Measurements from ENCODE around the gene GJA1. TPM values are rescaled to one million over a fixed set of nuclear protein-coding genes. Genes with fewer than 3 reads are reported as not detected.
A peak's percentile ranks its signal among the peaks of the same experiment; 100 is the strongest.

GJA1 gene
- polyA plus RNA-seq, 1 of the 3 experiments (the other 2 are of a cell fraction), result 23.5 TPM

DNA sequence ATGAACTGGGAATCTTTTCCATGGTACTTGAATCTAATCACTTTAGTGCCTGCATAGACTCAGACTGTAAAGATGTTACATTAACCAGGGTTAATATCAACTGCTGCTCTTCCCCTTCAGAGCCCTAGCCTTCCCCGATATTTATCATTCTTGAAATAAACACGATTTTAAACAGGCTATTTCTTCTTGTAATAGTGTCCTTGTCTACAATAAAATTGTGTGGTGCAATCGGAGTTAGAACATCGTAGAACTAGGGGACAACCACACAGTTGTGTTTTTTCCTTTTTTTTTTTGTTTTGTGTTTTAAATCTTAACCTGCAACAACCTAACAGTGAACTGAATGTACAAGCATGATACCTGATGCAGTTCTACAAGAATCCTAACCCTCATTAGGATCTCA, 4.5 kb downstream of the GJA1 start (continued):
- TF ChIP-seq REST (IDR thresholded peaks at IDR 0.05; ENCODE audit: low read depth, low read length) (no peak), GABPA (IDR thresholded peaks at IDR 0.05; ENCODE audit: low read depth) (no peak), TEAD4 (IDR thresholded peaks at IDR 0.05; ENCODE audit: borderline replicate concordance, insufficient read depth) (no peak), IRF3 (IDR thresholded peaks at IDR 0.05; ENCODE audit: low read depth, low read length) (no peak), MAX (IDR thresholded peaks at IDR 0.05; ENCODE audit: low read depth) (no peak)
- TF ChIP-seq, protein P1, sequence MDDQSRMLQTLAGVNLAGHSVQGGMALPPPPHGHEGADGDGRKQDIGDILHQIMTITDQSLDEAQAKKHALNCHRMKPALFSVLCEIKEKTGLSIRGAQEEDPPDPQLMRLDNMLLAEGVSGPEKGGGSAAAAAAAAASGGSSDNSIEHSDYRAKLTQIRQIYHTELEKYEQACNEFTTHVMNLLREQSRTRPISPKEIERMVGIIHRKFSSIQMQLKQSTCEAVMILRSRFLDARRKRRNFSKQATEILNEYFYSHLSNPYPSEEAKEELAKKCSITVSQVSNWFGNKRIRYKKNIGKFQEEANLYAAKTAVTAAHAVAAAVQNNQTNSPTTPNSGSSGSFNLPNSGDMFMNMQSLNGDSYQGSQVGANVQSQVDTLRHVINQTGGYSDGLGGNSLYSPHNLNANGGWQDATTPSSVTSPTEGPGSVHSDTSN (IDR thresholded peaks at IDR 0.05), result no peak
- TF ChIP-seq, protein P2, sequence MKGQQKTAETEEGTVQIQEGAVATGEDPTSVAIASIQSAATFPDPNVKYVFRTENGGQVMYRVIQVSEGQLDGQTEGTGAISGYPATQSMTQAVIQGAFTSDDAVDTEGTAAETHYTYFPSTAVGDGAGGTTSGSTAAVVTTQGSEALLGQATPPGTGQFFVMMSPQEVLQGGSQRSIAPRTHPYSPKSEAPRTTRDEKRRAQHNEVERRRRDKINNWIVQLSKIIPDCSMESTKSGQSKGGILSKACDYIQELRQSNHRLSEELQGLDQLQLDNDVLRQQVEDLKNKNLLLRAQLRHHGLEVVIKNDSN (IDR thresholded peaks at IDR 0.05; ENCODE audit: borderline replicate concordance, low read depth), result no peak

DNA sequence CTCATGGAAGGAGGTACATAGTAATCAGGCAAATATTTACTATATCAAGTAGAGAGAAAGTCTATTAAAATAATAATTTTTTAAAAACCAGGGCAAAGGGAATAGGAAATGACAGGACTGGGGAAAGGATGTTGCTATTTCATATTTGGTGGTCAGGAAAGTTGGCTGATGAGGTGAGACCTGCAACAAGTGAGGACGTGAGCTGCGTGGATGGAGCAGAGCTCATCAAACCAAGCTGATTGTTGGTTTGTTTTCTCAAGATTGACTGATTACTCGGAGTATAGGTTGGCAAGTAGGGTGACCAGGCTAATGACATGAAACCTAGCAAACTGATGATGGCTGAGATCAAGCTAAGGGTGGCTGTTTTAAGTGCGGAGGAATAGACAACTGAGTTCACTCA, 6.0 kb downstream of the GJA1 start:
- H2AFZ ChIP-seq (ENCODE audit: low read depth), result no peak overlapping the region
- H4K20me1 ChIP-seq (ENCODE audit: insufficient read depth), result peaks cover 21% of the 10 kb centered on the region
- no peak overlapping the region for H3K9ac ChIP-seq
- H3K9me3 ChIP-seq, result no peaks in the 10 kb centered on the region
- H3K4me2 ChIP-seq, result peak overlapping the region; percentile 56
- H3K4me1 ChIP-seq (ENCODE audit: control insufficient read depth in 1 of 2, insufficient read depth in 2 of 2, low read depth in 1 of 2, low read length in 1 of 2), result peaks cover 4 to 38% of the 10 kb centered on the region in 2 experiments
- peaks cover 8% of the 10 kb centered on the region for H3F3A ChIP-seq (replicated peaks; ENCODE audit: insufficient read depth)
- peaks cover 100% of the 10 kb centered on the region for H3K79me2 ChIP-seq (ENCODE audit: insufficient read depth)
- no peak overlapping the region; a peak in 1 of 4 replicates for H3K4me3 ChIP-seq (ENCODE audit: low read depth in 2 of 2, low read length in 1 of 2)
- CTCF ChIA-PET, result interaction anchor here (1.1 kb wide), 1 partner anchor 22 kb away, joined by 3 read pairs; no protein-coding TSS in a partner anchor
- no peak for DNase-seq
- peaks cover 0 to 8% of the 10 kb centered on the region in 2 experiments for H3K36me3 ChIP-seq (replicated peaks in 1 of 2; ENCODE audit: control insufficient read depth in 1 of 2, insufficient read depth in 2 of 2, low read length in 1 of 2)
- POLR2A ChIA-PET, result no interaction called here
- H3K9me2 ChIP-seq, result no peaks in the 10 kb centered on the region
- H3K27me3 ChIP-seq (ENCODE audit: insufficient read depth), result no peaks in the 10 kb centered on the region
- WGBS (ENCODE audit: low lambda C conversion rate), result 66% methylated on average over 4 of the region's 4 CpGs
- no peak overlapping the region for H3K27ac ChIP-seq (ENCODE audit: low read depth in 2 of 2, low read length in 1 of 2)
- TF ChIP-seq USF2 (IDR thresholded peaks at IDR 0.05; ENCODE audit: borderline replicate concordance, low read depth, low read length) (no peak), MAX (IDR thresholded peaks at IDR 0.05; ENCODE audit: low read depth) (no peak), GATA2 (CRISPR knock-in tag; IDR thresholded peaks at IDR 0.05) (no peak), POLR2AphosphoS5 (IDR thresholded peaks at IDR 0.05; ENCODE audit: low read depth, low read length) (no peak), GABPA (IDR thresholded peaks at IDR 0.05; ENCODE audit: low read depth) (no peak), SIN3A (IDR thresholded peaks at IDR 0.05; ENCODE audit: borderline replicate concordance, low read depth, low read length) (no peak), ELF1 (IDR thresholded peaks at IDR 0.05) (no peak), RFX5 (IDR thresholded peaks at IDR 0.05; ENCODE audit: low read length) (no peak), NFIC (IDR thresholded peaks at IDR 0.05; ENCODE audit: borderline replicate concordance) (no peak), YY1 (IDR thresholded peaks at IDR 0.05; ENCODE audit: low read depth) (no peak), RXRA (IDR thresholded peaks at IDR 0.05; ENCODE audit: borderline replicate concordance, low read depth) (no peak), TCF12 (IDR thresholded peaks at IDR 0.05) (no peak), FOXJ3 (CRISPR knock-in tag; IDR thresholded peaks at IDR 0.05) (no peak), TAF1 (IDR thresholded peaks at IDR 0.05; ENCODE audit: borderline replicate concordance, low read depth, low read length) (no peak)
- TF ChIP-seq, protein P3, sequence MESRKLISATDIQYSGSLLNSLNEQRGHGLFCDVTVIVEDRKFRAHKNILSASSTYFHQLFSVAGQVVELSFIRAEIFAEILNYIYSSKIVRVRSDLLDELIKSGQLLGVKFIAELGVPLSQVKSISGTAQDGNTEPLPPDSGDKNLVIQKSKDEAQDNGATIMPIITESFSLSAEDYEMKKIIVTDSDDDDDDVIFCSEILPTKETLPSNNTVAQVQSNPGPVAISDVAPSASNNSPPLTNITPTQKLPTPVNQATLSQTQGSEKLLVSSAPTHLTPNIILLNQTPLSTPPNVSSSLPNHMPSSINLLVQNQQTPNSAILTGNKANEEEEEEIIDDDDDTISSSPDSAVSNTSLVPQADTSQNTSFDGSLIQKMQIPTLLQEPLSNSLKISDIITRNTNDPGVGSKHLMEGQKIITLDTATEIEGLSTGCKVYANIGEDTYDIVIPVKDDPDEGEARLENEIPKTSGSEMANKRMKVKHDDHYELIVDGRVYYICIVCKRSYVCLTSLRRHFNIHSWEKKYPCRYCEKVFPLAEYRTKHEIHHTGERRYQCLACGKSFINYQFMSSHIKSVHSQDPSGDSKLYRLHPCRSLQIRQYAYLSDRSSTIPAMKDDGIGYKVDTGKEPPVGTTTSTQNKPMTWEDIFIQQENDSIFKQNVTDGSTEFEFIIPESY (IDR thresholded peaks at IDR 0.05; ENCODE audit: borderline replicate concordance, low read depth), result no peak
- TF ChIP-seq, protein P1 (IDR thresholded peaks at IDR 0.05), result no peak

Measured in SK-N-SH (cell line).